ENCODE measurements around the gene FMN1. TPM values are rescaled to one million over a fixed set of nuclear protein-coding genes. Genes with fewer than 3 reads are reported as not detected.

FMN1 gene
- total RNA-seq, 1 donor from 2014 or later, result 4.0 TPM

GRCh38 chr15:33116198-33116597, 78.3 kb downstream of the FMN1 start:
- H3K4me1 Mint-ChIP-seq (ENCODE audit: low read depth), result peaks cover 35% of the 10 kb centered on the region
- H3K27ac Mint-ChIP-seq (ENCODE audit: unreplicated experiment), result no peak overlapping the region
- no peaks in the 10 kb centered on the region for H3K36me3 Mint-ChIP-seq (ENCODE audit: low read depth)
- no peak for TF ChIP-seq CTCF (IDR thresholded peaks at IDR 0.05)
- no peak for DNase-seq (ENCODE audit: low spot score)
- no peaks in the 10 kb centered on the region for H3K27me3 Mint-ChIP-seq (ENCODE audit: low read depth)
- no peaks in the 10 kb centered on the region for H3K9me3 Mint-ChIP-seq (ENCODE audit: low read depth)
- H3K4me3 Mint-ChIP-seq (ENCODE audit: unreplicated experiment), result no peak overlapping the region

GRCh38 chr15:33115191-33115861, 79.2 kb downstream of the FMN1 start:
- H3K4me3 Mint-ChIP-seq (ENCODE audit: unreplicated experiment), result no peak overlapping the region
- no peak for DNase-seq (ENCODE audit: low spot score)

GRCh38 chr15:33114374-33114717, 80.2 kb downstream of the FMN1 start:
- no peak for TF ChIP-seq CTCF (IDR thresholded peaks at IDR 0.05)
- Mint-ChIP-seq H3K36me3 (ENCODE audit: low read depth) (no peaks in the 10 kb centered on the region), H3K4me3 (ENCODE audit: unreplicated experiment) (no peak overlapping the region), H3K4me1 (ENCODE audit: low read depth) (peaks cover 51% of the 10 kb centered on the region), H3K9me3 (ENCODE audit: low read depth) (peaks cover 4% of the 10 kb centered on the region), H3K27ac (ENCODE audit: unreplicated experiment) (no peak overlapping the region), H3K27me3 (ENCODE audit: low read depth) (no peaks in the 10 kb centered on the region)
- no peak for DNase-seq (ENCODE audit: low spot score)

More at GRCh38 chr15:33115191-33115861, 79.2 kb downstream of the FMN1 start:
- no peak for TF ChIP-seq CTCF (IDR thresholded peaks at IDR 0.05)
- H3K4me1 Mint-ChIP-seq (ENCODE audit: low read depth), result peaks cover 44% of the 10 kb centered on the region
- H3K27me3 Mint-ChIP-seq (ENCODE audit: low read depth), result no peaks in the 10 kb centered on the region
- peak overlapping the region; percentile 75 for H3K27ac Mint-ChIP-seq (ENCODE audit: unreplicated experiment)
- H3K36me3 Mint-ChIP-seq (ENCODE audit: low read depth), result no peaks in the 10 kb centered on the region
- H3K9me3 Mint-ChIP-seq (ENCODE audit: low read depth), result no peaks in the 10 kb centered on the region

- Mint-ChIP-seq H3K9me3 (ENCODE audit: low read depth) (peaks cover 6% of the 10 kb centered on the region), H3K4me1 (ENCODE audit: low read depth) (peaks cover 52% of the 10 kb centered on the region), H3K27me3 (ENCODE audit: low read depth) (no peaks in the 10 kb centered on the region), H3K36me3 (ENCODE audit: low read depth) (no peaks in the 10 kb centered on the region), H3K4me3 (ENCODE audit: unreplicated experiment) (no peak overlapping the region), H3K27ac (ENCODE audit: unreplicated experiment) (no peak overlapping the region)
- TF ChIP-seq CTCF (IDR thresholded peaks at IDR 0.05), result no peak
- DNase-seq (ENCODE audit: low spot score), result no peak
Observed at GRCh38 chr15:33113666-33114373, 80.7 kb downstream of the FMN1 start.

GRCh38 chr15:33112541-33113105, 81.9 kb downstream of the FMN1 start:
- H3K27me3 Mint-ChIP-seq (ENCODE audit: low read depth), result no peaks in the 10 kb centered on the region

More at GRCh38 chr15:33112541-33113105, 81.9 kb downstream of the FMN1 start:
- Mint-ChIP-seq H3K4me1 (ENCODE audit: low read depth) (peaks cover 63% of the 10 kb centered on the region), H3K4me3 (ENCODE audit: unreplicated experiment) (no peak overlapping the region), H3K36me3 (ENCODE audit: low read depth) (no peaks in the 10 kb centered on the region), H3K9me3 (ENCODE audit: low read depth) (peaks cover 6% of the 10 kb centered on the region), H3K27ac (ENCODE audit: unreplicated experiment) (no peak overlapping the region)
- TF ChIP-seq CTCF (IDR thresholded peaks at IDR 0.05), result no peak
- DNase-seq (ENCODE audit: low spot score), result no peak

All from chondrocyte (in vitro differentiated cells).